HepG2 (cell line): ENCODE data around the gene AHSA1. TPM values are rescaled to one million over a fixed set of nuclear protein-coding genes. Genes with fewer than 3 reads are reported as not detected.
A peak's percentile ranks its signal among the peaks of the same experiment; 100 is the strongest.

Experiments
- AHR ChIP-seq: IDR thresholded peaks from 2 replicates; pipeline ENCODE4 v1.6.1; 2018; ENCODE audit warnings: missing genetic modification reagents, missing compliant biosample characterization
- CEBPG ChIP-seq: IDR thresholded peaks from 2 replicates; pipeline ENCODE4 v1.6.1; 2016
- CERS6 ChIP-seq: sonication (generic); formaldehyde crosslinking; IDR thresholded peaks from 2 replicates; pipeline ENCODE4 v1.5.0; 2020; ENCODE audit warnings: missing genetic modification reagents
- DR1 ChIP-seq: sonication (generic); formaldehyde crosslinking; IDR thresholded peaks from 2 replicates; pipeline ENCODE4 v1.8.0; 2021; ENCODE audit warnings: mild to moderate bottlenecking, missing genetic modification reagents, inconsistent platforms
- GATAD2A ChIP-seq: IDR thresholded peaks from 2 replicates; pipeline ENCODE4 v1.6.1; 2016
- HHEX ChIP-seq: IDR thresholded peaks from 2 replicates; pipeline ENCODE4 v1.6.1; 2016; ENCODE audit warnings: control low read depth
- HMG20A ChIP-seq: IDR thresholded peaks from 2 replicates; pipeline ENCODE4 v1.6.1; 2016; ENCODE audit warnings: borderline replicate concordance
- IRF1 ChIP-seq: sonication (generic); formaldehyde crosslinking; IDR thresholded peaks from 2 replicates; pipeline ENCODE4 v1.4.0; 2020; ENCODE audit warnings: low read depth, mild to moderate bottlenecking, missing genetic modification reagents
- KLF12 ChIP-seq: sonication (generic); formaldehyde crosslinking; IDR thresholded peaks from 2 replicates; pipeline ENCODE4 v1.4.0; 2020; ENCODE audit warnings: missing genetic modification reagents, borderline replicate concordance
- MAFK ChIP-seq, 2 experiments: IDR thresholded peaks in 1 of 2; conservative IDR thresholded peaks in 1 of 2; 2 replicates each; pipeline ENCODE4 v1.6.1; 2011; ENCODE audit warnings: improper control_type of control experiment in 2 of 2, low read length in 2 of 2
- MEIS1 ChIP-seq: sonication (generic); formaldehyde crosslinking; IDR thresholded peaks from 2 replicates; pipeline ENCODE4 v1.9.0; 2021; ENCODE audit warnings: mild to moderate bottlenecking, missing genetic modification reagents, moderate library complexity, borderline replicate concordance
- RFX5 ChIP-seq: IDR thresholded peaks from 2 replicates; pipeline ENCODE4 v1.6.1; 2011; ENCODE audit warnings: low read depth, low read length, improper control_type of control experiment
- RNF2 ChIP-seq: fragments of 450-650 bp; conservative IDR thresholded peaks from 2 replicates; pipeline ENCODE4 v1.6.1; 2016; ENCODE audit warnings: low read depth
- TEAD2 ChIP-seq: sonication (generic); formaldehyde crosslinking; IDR thresholded peaks from 2 replicates; pipeline ENCODE4 v1.9.0; 2021; ENCODE audit warnings: missing genetic modification reagents
- ZBTB37 ChIP-seq: sonication (generic); formaldehyde crosslinking; IDR thresholded peaks from 2 replicates; pipeline ENCODE4 v1.4.0; 2020; ENCODE audit warnings: mild to moderate bottlenecking, missing genetic modification reagents
- ZNF101 ChIP-seq: sonication (generic); formaldehyde crosslinking; IDR thresholded peaks from 2 replicates; pipeline ENCODE4 v1.4.0; 2020; ENCODE audit warnings: mild to moderate bottlenecking, low read depth, missing genetic modification reagents, borderline replicate concordance
- ZNF280D ChIP-seq: sonication (generic); formaldehyde crosslinking; IDR thresholded peaks from 2 replicates; pipeline ENCODE4 v1.5.1; 2020; ENCODE audit warnings: mild to moderate bottlenecking, missing genetic modification reagents
- ZNF484 ChIP-seq: sonication (generic); formaldehyde crosslinking; IDR thresholded peaks from 2 replicates; pipeline ENCODE4 v1.5.1; 2020; ENCODE audit warnings: mild to moderate bottlenecking, low read depth, missing genetic modification reagents, borderline replicate concordance
- ZSCAN20 ChIP-seq: sonication (generic); formaldehyde crosslinking; IDR thresholded peaks from 2 replicates; pipeline ENCODE4 v1.4.0; 2020; ENCODE audit warnings: missing genetic modification reagents, mild to moderate bottlenecking, borderline replicate concordance
- polyA plus RNA-seq, 8 experiments: library from polyadenylated mRNA; depleted of rRNA in 3 of 8; stranded (reverse) in 7 of 8; unstranded in 1 of 8; fragments of >200 nt; fragmentation: Illumina TruSeq in 4 of 8; extraction: Trizol in 4 of 8; gene quantifications; 2 replicates each; pipeline versions ENCODE4 v1.2.1 to v1.2.3, GENCODE V29; 2011 to 2016; ENCODE audit warnings: low read depth in 4 of 8, missing spikeins in 1 of 8, mixed read lengths in 1 of 8; ENCODE audit not compliant: insufficient read depth in 1 of 8
- total RNA-seq, 5 experiments: library from RNA; depleted of rRNA; stranded (reverse); fragments of >200 nt; fragmentation: Illumina TruSeq; extraction: Trizol; gene quantifications; 2 replicates each; pipeline ENCODE4 v1.2.3, GENCODE V29; 2016; ENCODE audit warnings: low read depth in 1 of 5

Gene AHSA1
- total and polyA plus RNA-seq, 2 of the 13 experiments (the other 11 are each of a cell fraction or from before 2014, with no cell fraction given) = 113 to 241 TPM

- TF ChIP-seq RFX5 = no peak
- TF ChIP-seq CEBPG = no peak
- TF ChIP-seq ZSCAN20 (CRISPR knock-in tag) = peak; percentile 70; the same call in 1 of the 2 replicates
- TF ChIP-seq AHR (CRISPR knock-in tag) = no peak
- no peak for TF ChIP-seq MAFK (conservative IDR thresholded peaks at IDR 0.05 in 1 of 2, IDR thresholded peaks at IDR 0.05 in 1 of 2; ENCODE audit: low read length in 2 of 2)
- no peak for TF ChIP-seq ZNF101 (CRISPR knock-in tag)
- no peak for TF ChIP-seq ZBTB37
- TF ChIP-seq IRF1 (CRISPR knock-in tag) = no peak
- no peak for TF ChIP-seq ZNF484 (CRISPR knock-in tag)
- TF ChIP-seq TEAD2 (CRISPR knock-in tag) = no peak
- no peak for TF ChIP-seq DR1 (CRISPR knock-in tag)
- TF ChIP-seq HMG20A (CRISPR knock-in tag) = no peak
- TF ChIP-seq MEIS1 = no peak
- no peak for TF ChIP-seq ZNF280D (CRISPR knock-in tag)
- TF ChIP-seq GATAD2A (CRISPR knock-in tag) = no peak
- TF ChIP-seq RNF2 = 0 out of 2 replicates have a peak, but pooled peaks have one; percentile 18
- TF ChIP-seq CERS6 = no peak
- TF ChIP-seq KLF12 (CRISPR knock-in tag) = peak; percentile 61; the same call in 1 of the 2 replicates
- TF ChIP-seq HHEX (CRISPR knock-in tag) = no peak
Observed at GRCh38 chr14:77498120-77498979, 40.5 kb downstream of the AHSA1 start, which contains the start of gene ISM2 (continued).
